Gastrocnemius medialis (tissue), 4 donors: ENCODE measurements around the gene PHLDA2.
A peak's percentile ranks its signal among the peaks of the same experiment; 100 is the strongest.

Experiments
- CTCF ChIP-seq, 5 experiments: fragments of 450-650 bp in 3 of 5; fragments of 200-600 bp in 2 of 5; sonication (generic) in 2 of 5; IDR thresholded peaks in 4 of 5; conservative IDR thresholded peaks in 1 of 5; 1 replicate in 4 of 5; 2 replicates in 1 of 5; pipeline ENCODE4 v1.5.1; 2016 to 2019; ENCODE audit warnings: antibody characterized with exemption in 5 of 5, mild to moderate bottlenecking in 3 of 5, moderate library complexity in 3 of 5
- POLR2A ChIP-seq, 2 donors: fragments of 450-650 bp; IDR thresholded peaks; one replicate each; pipeline ENCODE4 v1.6.1; 2017; ENCODE audit warnings: antibody characterized with exemption in 2 of 2, mild to moderate bottlenecking in 2 of 2, moderate library complexity in 2 of 2

DNA sequence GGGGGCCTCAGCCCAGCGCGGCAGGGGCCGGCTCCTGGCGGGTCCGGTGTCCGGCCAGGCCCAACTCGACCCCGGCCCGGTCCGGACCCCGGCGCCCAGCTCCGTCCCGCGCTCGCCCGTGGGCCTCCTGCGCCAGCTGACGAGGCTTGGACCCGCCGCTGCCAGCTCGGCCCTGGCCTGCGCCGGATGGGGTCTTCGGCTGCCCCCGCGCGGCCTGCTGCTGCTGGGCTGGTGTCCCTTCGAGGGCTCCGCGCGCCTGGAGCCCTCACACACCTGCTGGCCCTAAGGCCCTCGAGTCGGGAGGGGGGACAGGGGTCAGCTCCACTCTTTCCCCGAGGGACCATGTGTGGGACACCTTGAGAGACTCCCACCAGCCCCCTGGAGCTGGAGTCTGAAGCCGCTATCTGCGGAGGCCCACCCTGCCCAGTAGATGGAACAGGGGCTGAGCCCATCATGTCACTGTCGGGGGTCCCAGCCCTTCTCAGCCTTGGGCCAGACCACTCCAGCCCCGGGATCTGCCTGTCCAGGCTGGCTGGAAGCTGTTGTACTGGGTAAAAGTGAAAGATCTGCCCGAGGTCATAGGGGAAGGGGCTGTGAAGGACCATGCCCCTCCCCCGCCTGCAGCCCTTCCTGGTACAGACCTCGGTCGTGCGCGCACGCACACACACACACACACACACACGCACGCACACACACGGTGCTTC is 42.9 kb downstream of the PHLDA2 start:
- TF ChIP-seq CTCF (IDR thresholded peaks at IDR 0.05 in 4 of 5, conservative IDR thresholded peaks at IDR 0.05 in 1 of 5) (peak in 3 of 5 experiments; percentile 17 to 45 (median 23)), POLR2A (IDR thresholded peaks at IDR 0.05) (no peak)
